ENCODE measurements around the gene PPP1R12C. TPM values are rescaled to one million over a fixed set of nuclear protein-coding genes. Genes with fewer than 3 reads are reported as not detected.
A peak's percentile ranks its signal among the peaks of the same experiment; 100 is the strongest.

The PPP1R12C gene
- total and polyA plus RNA-seq, 8 donors: 37.1 to 266 (median 53.4) TPM

GRCh38 chr19:55149078-55150003, 31.9 kb upstream of the PPP1R12C start, which contains the start of gene TNNT1:
TSS of gene TNNT1 (minus strand) at chr19:55149206. CDS start at chr19:55147157, 2,049 bp downstream.
- no peaks in the 10 kb centered on the region for H3K4me1 ChIP-seq
- FAIRE-seq (no peak), DNase-seq (no peak), ATAC-seq (no peak)
- H3K27ac ChIP-seq: no peak within 1 kb of the TSS
- intact Hi-C loops (cut with DNase I): loop anchor here in 1 of 3 donors (10.0 kb wide), 1 partner anchor 265 kb away; no protein-coding TSS in a partner anchor
- TF ChIP-seq CTCF (IDR thresholded peaks at IDR 0.05): no peak
- no peaks in the 10 kb centered on the region for H3K9me3 ChIP-seq
- WGBS, 2 donors: 4 to 7% methylated on average over 18 of the region's 18 CpGs
- no peak within 1 kb of the TSS for H3K4me3 ChIP-seq
- H3K36me3 ChIP-seq: no peaks in the 10 kb centered on the region
- H3K27me3 ChIP-seq: peaks cover 0 to 5% (median 2%) of the 10 kb centered on the region in 4 donors

DNA sequence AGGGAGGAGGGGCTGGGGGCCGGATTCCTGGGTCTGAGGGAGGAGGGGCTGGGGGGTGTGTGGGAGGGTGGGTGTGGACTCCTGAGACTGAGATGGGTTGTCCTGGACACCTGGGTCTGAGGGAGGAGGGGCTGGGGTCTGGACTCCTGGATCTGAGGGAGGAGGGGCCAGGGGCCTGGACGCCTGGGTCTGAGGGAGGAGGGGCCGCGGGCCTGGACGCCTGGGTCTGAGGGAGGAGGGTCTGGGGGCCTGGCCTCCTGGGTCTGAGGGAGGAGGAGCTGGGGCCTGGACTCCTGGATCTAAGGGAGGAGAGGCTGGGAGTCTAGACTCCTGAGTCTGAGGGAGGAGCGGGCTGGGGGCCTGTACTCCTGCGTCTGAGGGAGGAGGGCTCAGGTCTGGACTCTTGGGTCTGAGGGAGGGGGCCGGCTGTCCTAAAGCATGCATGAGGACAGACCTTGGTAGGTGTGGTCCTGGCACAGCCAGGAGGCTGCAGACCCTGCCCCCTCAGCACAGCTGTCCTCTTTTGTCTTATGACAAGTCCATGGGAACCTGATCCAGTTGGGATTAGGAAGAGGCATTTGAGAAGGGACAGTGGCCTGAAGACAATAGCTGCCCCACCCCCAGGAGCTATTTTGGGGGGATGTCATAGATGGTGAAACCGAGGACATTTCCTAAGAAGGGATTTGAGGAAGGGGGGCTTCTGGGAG, 30.3 kb upstream of the PPP1R12C start:
- TF ChIP-seq CTCF (IDR thresholded peaks at IDR 0.05): no peak
- no peak for DNase-seq
- H3K27me3 ChIP-seq: peaks cover 0 to 9% (median 2%) of the 10 kb centered on the region in 4 donors
- no peak overlapping the region for H3K27ac ChIP-seq
- ATAC-seq: no peak
- H3K36me3 ChIP-seq: no peaks in the 10 kb centered on the region
- intact Hi-C loops (cut with DNase I): loop anchor here in 1 of 3 donors (10.0 kb wide), 1 partner anchor 267 kb away; no protein-coding TSS in a partner anchor
- WGBS, 2 donors: 14 to 21% methylated on average over 8 to 9 of the region's 9 CpGs
- no peak for FAIRE-seq
- H3K4me3 ChIP-seq: no peak overlapping the region
- H3K4me1 ChIP-seq: no peaks in the 10 kb centered on the region
- H3K9me3 ChIP-seq: no peaks in the 10 kb centered on the region

DNA sequence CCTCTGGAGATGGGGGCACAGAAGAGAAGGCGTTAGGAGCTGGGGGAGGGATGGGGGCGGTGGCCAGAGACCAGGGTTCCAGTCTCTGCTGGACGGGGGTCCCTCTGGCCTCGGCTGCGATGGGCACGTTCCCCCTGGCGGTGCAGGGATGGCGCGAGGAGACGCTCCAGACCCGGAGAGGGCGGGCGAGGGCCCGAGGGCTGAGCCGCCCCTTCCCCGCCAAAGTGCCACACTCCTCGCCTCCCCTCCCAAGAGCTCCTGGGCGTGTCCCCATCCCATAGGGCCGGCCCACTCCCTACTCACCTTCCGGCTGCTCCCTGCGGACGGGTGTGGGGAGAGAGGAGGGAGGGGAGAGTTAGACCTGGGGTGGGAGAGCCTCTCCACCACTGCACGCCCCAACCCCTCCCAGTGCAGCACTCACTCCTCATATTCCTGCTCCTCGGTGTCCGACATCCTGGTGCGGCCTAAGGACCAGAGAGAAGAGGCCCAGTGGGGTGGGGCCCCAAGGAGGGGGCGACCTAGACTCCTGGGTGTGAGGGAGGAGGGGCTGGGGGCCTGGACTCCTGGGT, 29.4 kb upstream of the PPP1R12C start:
- H3K9me3 ChIP-seq: no peaks in the 10 kb centered on the region
- intact Hi-C loops (cut with DNase I): loop anchor here in 1 of 3 donors (10.0 kb wide), 1 partner anchor 268 kb away; no protein-coding TSS in a partner anchor
- H3K27me3 ChIP-seq: peaks cover 0 to 18% (median 2%) of the 10 kb centered on the region in 4 donors
- no peaks in the 10 kb centered on the region for H3K4me1 ChIP-seq
- H3K36me3 ChIP-seq: no peaks in the 10 kb centered on the region
- FAIRE-seq: no peak
- TF ChIP-seq CTCF (IDR thresholded peaks at IDR 0.05): no peak
- 3 to 8% methylated on average over 6 to 27 of the region's 27 CpGs for WGBS, 2 donors
- H3K27ac ChIP-seq: no peak overlapping the region
- ATAC-seq: peak in 3 of 4 donors; percentile 16 to 29 (median 23)
- no peak overlapping the region for H3K4me3 ChIP-seq
- no peak for DNase-seq

- no peaks in the 10 kb centered on the region for H3K4me1 ChIP-seq
- no peak for TF ChIP-seq CTCF (IDR thresholded peaks at IDR 0.05)
- no peak overlapping the region for H3K27ac ChIP-seq
- peaks cover 0 to 22% (median 4%) of the 10 kb centered on the region in 4 donors for H3K27me3 ChIP-seq
- no peak for DNase-seq
- no peaks in the 10 kb centered on the region for H3K9me3 ChIP-seq
- no peak for FAIRE-seq
- intact Hi-C loops (cut with DNase I): loop anchor here in 1 of 3 donors (10.0 kb wide), 1 partner anchor 269 kb away; no protein-coding TSS in a partner anchor
- H3K36me3 ChIP-seq: no peaks in the 10 kb centered on the region
- 2 to 3% methylated on average over 18 to 35 of the region's 41 CpGs for WGBS, 2 donors
- no peak overlapping the region for H3K4me3 ChIP-seq
- peak in 1 of 4 donors; percentile 19 for ATAC-seq
Measured at GRCh38 chr19:55146078-55146704, 28.8 kb upstream of the PPP1R12C start.
